ENCODE measurements around the gene RPL27A. TPM values are rescaled to one million over a fixed set of nuclear protein-coding genes. Genes with fewer than 3 reads are reported as not detected.

The RPL27A gene
- total RNA-seq, 1 experiment from 2014 or later: 753 TPM

GRCh38 chr11:8720868-8721608, 38.4 kb downstream of the RPL27A start:
- DNase-seq (ENCODE audit: low read depth): no peak

GRCh38 chr11:8721609-8722500, 39.3 kb downstream of the RPL27A start:
- peak; percentile 48 for DNase-seq (ENCODE audit: low read depth)

- no peak for DNase-seq (ENCODE audit: low read depth)
Measured at GRCh38 chr11:8722809-8723208, 40.2 kb downstream of the RPL27A start.

- DNase-seq (ENCODE audit: low read depth): no peak
Measured at GRCh38 chr11:8723711-8724110, 41.1 kb downstream of the RPL27A start.

GRCh38 chr11:8724682-8725081, 42.1 kb downstream of the RPL27A start:
- no peak for DNase-seq (ENCODE audit: low read depth)

GRCh38 chr11:8726395-8726794, 43.8 kb downstream of the RPL27A start:
- no peak for DNase-seq (ENCODE audit: low read depth)

- DNase-seq (ENCODE audit: low read depth): peak; percentile 86
Measured at GRCh38 chr11:8728563-8728962, 46.0 kb downstream of the RPL27A start.

- no peak for DNase-seq (ENCODE audit: low read depth)
Measured at GRCh38 chr11:8729067-8729466, 46.5 kb downstream of the RPL27A start.

- DNase-seq (ENCODE audit: low read depth): no peak
Measured at GRCh38 chr11:8729837-8730696, 47.5 kb downstream of the RPL27A start.

GRCh38 chr11:8730697-8731020, 48.1 kb downstream of the RPL27A start:
- DNase-seq (ENCODE audit: low read depth): no peak

GRCh38 chr11:8731647-8732323, 49.2 kb downstream of the RPL27A start:
- DNase-seq (ENCODE audit: low read depth): no peak

- DNase-seq (ENCODE audit: low read depth): peak; percentile 28
Measured at GRCh38 chr11:8732324-8732670, 49.7 kb downstream of the RPL27A start.

GRCh38 chr11:8732748-8733241, 50.2 kb downstream of the RPL27A start:
- DNase-seq (ENCODE audit: low read depth): peak; percentile 96

GRCh38 chr11:8733852-8734251, 51.3 kb downstream of the RPL27A start:
- no peak for DNase-seq (ENCODE audit: low read depth)

GRCh38 chr11:8735094-8735493, 52.5 kb downstream of the RPL27A start:
- DNase-seq (ENCODE audit: low read depth): peak; percentile 40

GRCh38 chr11:8739309-8739793, 56.8 kb downstream of the RPL27A start:
- DNase-seq (ENCODE audit: low read depth): no peak

Other genes with a start within 250 kb of the RPL27A start
- gene STK33, start 88.6 kb upstream of the RPL27A start, total RNA-seq (2014; rRNA removed; shearing (Covaris generic)): 5.7 and 14.3 TPM in 2 replicates
- gene TRIM66, start 127 bp upstream of the RPL27A start, total RNA-seq (2014; rRNA removed; shearing (Covaris generic)): 2.2 and 4.1 TPM in 2 replicates
- gene AKIP1, start 228.4 kb downstream of the RPL27A start, total RNA-seq (2014; rRNA removed; shearing (Covaris generic)): 66.6 and 70.5 TPM in 2 replicates

Measured in M059J (cell line).